ENCODE measurements around the gene TENM3. TPM values are rescaled to one million over a fixed set of nuclear protein-coding genes. Genes with fewer than 3 reads are reported as not detected.

Gene TENM3
- total RNA-seq, 4 donors from 2014 or later = 3.4 to 9.8 (median 6.9) TPM

DNA sequence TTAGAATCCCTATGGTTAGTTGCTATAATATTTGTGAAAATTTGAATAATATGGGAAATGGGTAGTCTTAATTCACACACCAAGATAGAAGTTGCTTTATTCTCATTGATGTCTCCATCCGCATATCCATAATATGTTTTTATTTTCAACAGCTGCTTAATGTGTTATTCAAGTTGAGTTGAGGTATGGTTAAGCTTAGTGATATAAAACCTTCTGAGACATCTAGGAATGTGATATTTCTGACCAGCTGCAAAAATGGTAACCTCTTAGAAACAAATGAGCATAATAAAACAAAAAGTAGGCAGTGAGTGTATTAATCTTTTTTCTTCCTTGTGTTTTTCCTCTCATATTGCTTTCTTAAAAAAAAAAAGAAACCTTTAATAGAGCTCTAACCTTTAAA, 172.9 kb downstream of the TENM3 start:
- H3K9me3 ChIP-seq = peaks cover 0 to 6% of the 10 kb centered on the region in 2 donors
- no peak for DNase-seq
- WGBS, 2 donors (ENCODE audit: low coverage in 1 of 2) = 95 to 100% methylated on average over 1 of the region's 1 CpG
- in situ Hi-C loops (cut with MboI; ENCODE audit: low pct_ligation_motif_present in 1 of 4, low pct_unique_long_range_greater_than_20kb in 1 of 4, low sequenced_read_pairs in 3 of 4) (no loop called here), intact Hi-C loops (cut with DNase I; ENCODE audit: low total_unique reads) (no loop called here)
- no peak overlapping the region for H3K27ac ChIP-seq
- H3K27me3 ChIP-seq = no peaks in the 10 kb centered on the region
- no peaks in the 10 kb centered on the region for H3K4me1 ChIP-seq
- TF ChIP-seq POLR2AphosphoS5 (IDR thresholded peaks at IDR 0.05) (no peak), EP300 (IDR thresholded peaks at IDR 0.05; ENCODE audit: low read depth) (no peak), POLR2A (IDR thresholded peaks at IDR 0.05) (no peak)
- TF ChIP-seq, protein P1, sequence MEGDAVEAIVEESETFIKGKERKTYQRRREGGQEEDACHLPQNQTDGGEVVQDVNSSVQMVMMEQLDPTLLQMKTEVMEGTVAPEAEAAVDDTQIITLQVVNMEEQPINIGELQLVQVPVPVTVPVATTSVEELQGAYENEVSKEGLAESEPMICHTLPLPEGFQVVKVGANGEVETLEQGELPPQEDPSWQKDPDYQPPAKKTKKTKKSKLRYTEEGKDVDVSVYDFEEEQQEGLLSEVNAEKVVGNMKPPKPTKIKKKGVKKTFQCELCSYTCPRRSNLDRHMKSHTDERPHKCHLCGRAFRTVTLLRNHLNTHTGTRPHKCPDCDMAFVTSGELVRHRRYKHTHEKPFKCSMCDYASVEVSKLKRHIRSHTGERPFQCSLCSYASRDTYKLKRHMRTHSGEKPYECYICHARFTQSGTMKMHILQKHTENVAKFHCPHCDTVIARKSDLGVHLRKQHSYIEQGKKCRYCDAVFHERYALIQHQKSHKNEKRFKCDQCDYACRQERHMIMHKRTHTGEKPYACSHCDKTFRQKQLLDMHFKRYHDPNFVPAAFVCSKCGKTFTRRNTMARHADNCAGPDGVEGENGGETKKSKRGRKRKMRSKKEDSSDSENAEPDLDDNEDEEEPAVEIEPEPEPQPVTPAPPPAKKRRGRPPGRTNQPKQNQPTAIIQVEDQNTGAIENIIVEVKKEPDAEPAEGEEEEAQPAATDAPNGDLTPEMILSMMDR (IDR thresholded peaks at IDR 0.05) = no peak
- H3K4me3 ChIP-seq = no peak overlapping the region
- H3K36me3 ChIP-seq = no peaks in the 10 kb centered on the region

DNA sequence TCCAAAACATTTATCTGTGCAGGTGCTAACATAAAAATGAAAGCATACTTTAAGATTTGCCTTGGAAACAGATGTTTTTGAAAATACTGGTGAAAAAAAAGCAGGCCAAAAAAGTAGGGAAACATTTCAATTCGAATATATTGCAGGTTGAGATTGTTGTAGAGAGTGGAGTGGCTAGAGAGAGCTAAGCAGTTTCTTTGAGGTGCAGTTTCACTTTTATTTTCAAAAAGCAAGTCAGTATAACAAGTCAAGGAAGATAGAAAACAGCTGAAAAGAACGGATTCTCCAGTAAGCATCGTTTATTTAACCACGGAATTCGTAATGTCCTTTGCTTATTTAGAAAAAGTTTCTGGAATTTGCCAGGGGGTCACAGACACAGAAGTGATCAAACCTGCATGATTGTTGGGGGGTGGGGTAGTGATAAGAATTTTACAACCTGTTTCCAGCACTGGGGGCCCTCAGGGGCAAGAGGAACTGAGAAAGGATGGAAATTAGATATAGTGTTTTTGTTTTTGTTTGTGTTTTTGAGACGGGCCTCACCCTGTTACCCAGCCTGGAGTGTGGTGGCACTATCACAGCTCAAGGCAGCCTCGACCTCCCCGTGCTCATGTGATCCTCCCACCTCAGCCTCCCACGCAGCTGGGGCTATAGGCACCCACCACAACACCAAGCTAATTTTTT, 175.0 kb downstream of the TENM3 start:
- peaks cover 0 to 5% of the 10 kb centered on the region in 2 donors for H3K9me3 ChIP-seq
- TF ChIP-seq POLR2A (IDR thresholded peaks at IDR 0.05) (no peak), POLR2AphosphoS5 (IDR thresholded peaks at IDR 0.05) (no peak), EP300 (IDR thresholded peaks at IDR 0.05; ENCODE audit: low read depth) (no peak)
- TF ChIP-seq, protein P1 (IDR thresholded peaks at IDR 0.05) = no peak
- no peaks in the 10 kb centered on the region for H3K27me3 ChIP-seq
- intact Hi-C loops (cut with DNase I; ENCODE audit: low total_unique reads) (no loop called here), in situ Hi-C loops (cut with MboI; ENCODE audit: low pct_ligation_motif_present in 1 of 4, low pct_unique_long_range_greater_than_20kb in 1 of 4, low sequenced_read_pairs in 3 of 4) (no loop called here)
- H3K36me3 ChIP-seq = no peaks in the 10 kb centered on the region
- WGBS, 2 donors (ENCODE audit: low coverage in 1 of 2) = 54% methylated on average over 7 to 9 of the region's 9 CpGs
- no peak for DNase-seq
- H3K27ac ChIP-seq = no peak overlapping the region
- H3K4me1 ChIP-seq = no peaks in the 10 kb centered on the region
- H3K4me3 ChIP-seq = no peak overlapping the region

DNA sequence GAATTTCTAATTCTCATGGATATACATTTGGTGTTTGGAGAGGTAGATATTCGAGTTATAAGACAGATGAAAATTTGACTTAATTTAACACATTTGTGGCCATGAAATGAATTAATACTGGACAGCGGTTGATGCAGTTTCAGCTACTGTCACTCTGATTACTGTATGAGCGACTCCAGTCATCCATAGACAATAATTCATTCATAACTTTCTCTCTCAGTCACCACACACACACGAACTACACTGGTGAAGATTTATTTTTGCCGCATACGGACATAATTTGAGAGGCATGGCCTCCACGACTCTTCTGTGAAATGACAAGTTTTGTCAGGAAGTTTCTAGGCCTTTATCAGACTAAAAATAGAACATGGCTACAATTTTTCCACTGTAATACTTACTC, 177.0 kb downstream of the TENM3 start:
- no peak for DNase-seq
- WGBS, 2 donors (ENCODE audit: low coverage in 1 of 2) = 76 to 83% methylated on average over 7 of the region's 7 CpGs
- no peak overlapping the region for H3K4me3 ChIP-seq
- H3K27me3 ChIP-seq = no peaks in the 10 kb centered on the region
- no peak overlapping the region for H3K27ac ChIP-seq
- TF ChIP-seq EP300 (IDR thresholded peaks at IDR 0.05; ENCODE audit: low read depth) (no peak), POLR2AphosphoS5 (IDR thresholded peaks at IDR 0.05) (no peak)
- TF ChIP-seq, protein P1 (IDR thresholded peaks at IDR 0.05) = no peak
- H3K4me1 ChIP-seq = no peaks in the 10 kb centered on the region
- in situ Hi-C loops (cut with MboI; ENCODE audit: low pct_ligation_motif_present in 1 of 4, low pct_unique_long_range_greater_than_20kb in 1 of 4, low sequenced_read_pairs in 3 of 4) (no loop called here), intact Hi-C loops (cut with DNase I; ENCODE audit: low total_unique reads) (no loop called here)
- no peaks in the 10 kb centered on the region for H3K9me3 ChIP-seq
- no peaks in the 10 kb centered on the region for H3K36me3 ChIP-seq

DNA sequence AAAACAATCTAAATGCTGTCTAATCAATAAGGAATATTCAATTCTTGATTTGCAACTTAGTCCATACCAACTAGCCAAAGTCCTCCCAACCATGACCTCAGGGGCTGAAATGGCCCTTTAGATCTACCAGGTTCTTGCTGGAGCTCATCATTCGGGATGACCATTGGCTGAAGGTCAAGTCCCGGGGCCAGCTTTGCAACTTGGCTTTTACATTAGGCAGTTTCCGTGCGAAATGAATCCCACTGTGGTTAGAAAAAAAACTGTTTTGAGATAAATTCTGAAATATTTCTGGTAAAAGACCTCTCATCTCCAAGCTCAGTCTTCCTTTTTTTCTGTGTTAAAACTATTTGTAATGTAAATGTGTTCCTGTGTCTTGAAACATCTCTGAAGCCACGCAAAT, 178.6 kb downstream of the TENM3 start:
- DNase-seq = no peak
- Histone ChIP-seq H3K4me1 (no peaks in the 10 kb centered on the region), H3K27ac (no peak overlapping the region), H3K27me3 (no peaks in the 10 kb centered on the region), H3K4me3 (no peak overlapping the region), H3K9me3 (no peaks in the 10 kb centered on the region), H3K36me3 (no peaks in the 10 kb centered on the region)
- in situ Hi-C loops (cut with MboI; ENCODE audit: low pct_ligation_motif_present in 1 of 4, low pct_unique_long_range_greater_than_20kb in 1 of 4, low sequenced_read_pairs in 3 of 4) (no loop called here), intact Hi-C loops (cut with DNase I; ENCODE audit: low total_unique reads) (no loop called here)
- 81 to 94% methylated on average over 5 of the region's 5 CpGs for WGBS, 2 donors (ENCODE audit: low coverage in 1 of 2)
- TF ChIP-seq POLR2AphosphoS5 (IDR thresholded peaks at IDR 0.05) (no peak), EP300 (IDR thresholded peaks at IDR 0.05; ENCODE audit: low read depth) (no peak), POLR2A (IDR thresholded peaks at IDR 0.05) (no peak)
- TF ChIP-seq, protein P1 (IDR thresholded peaks at IDR 0.05) = no peak
